Hepatic stellate cell (primary cell): ENCODE data around the gene SIGLEC11.
"Not testable (repeated sequence)": the region's sequence is repeated elsewhere in the genome, so short reads cannot be mapped to it uniquely, and the experiment has no call there.

ENCODE experiments used
- DNase-seq: peaks from one replicate; pipeline ENCODE4 v3.0.0; 2011; ENCODE audit warnings: low spot score

The SIGLEC11 gene

GRCh38 chr19:49951806-49952478, 9.0 kb downstream of the SIGLEC11 start:
- no peak for DNase-seq

- DNase-seq, result no peak
Observed at GRCh38 chr19:49950956-49951526, 9.9 kb downstream of the SIGLEC11 start.

GRCh38 chr19:49950590-49950948, 10.4 kb downstream of the SIGLEC11 start:
- DNase-seq, result no peak

GRCh38 chr19:49949742-49950589, 11.0 kb downstream of the SIGLEC11 start:
- no peak for DNase-seq

GRCh38 chr19:49946415-49946814, 14.6 kb downstream of the SIGLEC11 start:
- DNase-seq, result no peak

- DNase-seq, result not testable (repeated sequence)
Observed at GRCh38 chr19:49944567-49944966, 16.4 kb downstream of the SIGLEC11 start.

- no peak for DNase-seq
Observed at GRCh38 chr19:49940482-49940791, 20.5 kb downstream of the SIGLEC11 start.

- DNase-seq, result no peak
Observed at GRCh38 chr19:49939721-49940481, 21.1 kb downstream of the SIGLEC11 start.

GRCh38 chr19:49938662-49939061, 22.3 kb downstream of the SIGLEC11 start:
- no peak for DNase-seq

GRCh38 chr19:49937750-49938381, 23.1 kb downstream of the SIGLEC11 start:
- DNase-seq, result peak; percentile 84

GRCh38 chr19:49936549-49936948, 24.4 kb downstream of the SIGLEC11 start:
- no peak for DNase-seq

- no peak for DNase-seq
Observed at GRCh38 chr19:49933643-49934042, 27.3 kb downstream of the SIGLEC11 start.

- DNase-seq, result no peak
Observed at GRCh38 chr19:49932731-49933131, 28.2 kb downstream of the SIGLEC11 start.

GRCh38 chr19:49932041-49932451, 28.9 kb downstream of the SIGLEC11 start:
- DNase-seq, result no peak

GRCh38 chr19:49931293-49932040, 29.5 kb downstream of the SIGLEC11 start:
- DNase-seq, result no peak

GRCh38 chr19:49930483-49931011, 30.4 kb downstream of the SIGLEC11 start:
- no peak for DNase-seq

GRCh38 chr19:49929611-49930482, 31.1 kb downstream of the SIGLEC11 start:
- DNase-seq, result peak; percentile 97

- peak; percentile 100 for DNase-seq
Observed at GRCh38 chr19:49929121-49929610, 31.8 kb downstream of the SIGLEC11 start, which contains the start of the genes ATF5 and NUP62. ATF5 (plus strand) TSS chr19:49929205; CDS start chr19:49930851, 1,646 bp downstream. NUP62 (minus strand) TSS chr19:49929504; CDS start chr19:49909807, 19,697 bp downstream.

GRCh38 chr19:49927526-49928264, 33.3 kb downstream of the SIGLEC11 start:
- no peak for DNase-seq
